HEK293T (cell line): ENCODE results near the gene SLC30A10.

Experiments
- FOXK2 ChIP-seq: fragments of 450-650 bp; IDR thresholded peaks from 2 replicates; pipeline ENCODE4 v1.6.1; 2016; ENCODE audit warnings: mild to moderate bottlenecking
- L3MBTL2 ChIP-seq: fragments of 450-650 bp; conservative IDR thresholded peaks from 2 replicates; pipeline ENCODE4 v1.6.1; 2016; ENCODE audit warnings: mild to moderate bottlenecking
- SP1 ChIP-seq: fragments of 450-650 bp; IDR thresholded peaks from 2 replicates; pipeline ENCODE4 v1.6.1; 2017
- TARDBP ChIP-seq: fragments of 450-650 bp; IDR thresholded peaks from 2 replicates; pipeline ENCODE4 v1.6.1; 2016

DNA sequence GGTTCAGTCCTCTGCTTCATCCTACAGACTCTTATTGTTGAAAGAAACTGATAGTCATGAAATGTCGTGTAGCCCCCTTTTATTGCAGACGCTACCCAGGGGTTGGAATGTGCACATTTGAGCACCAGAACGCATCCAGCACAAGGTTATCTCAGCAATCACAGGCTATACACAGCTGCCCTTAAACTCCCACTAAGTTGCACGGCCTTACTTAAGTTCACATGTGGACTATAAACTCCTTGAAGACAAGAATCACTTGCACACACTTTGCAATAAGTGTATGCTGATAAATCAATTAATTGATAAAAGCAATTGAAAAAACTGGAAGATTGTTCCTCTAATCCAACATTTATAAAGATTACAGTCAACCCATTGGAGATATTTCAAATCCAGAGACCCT lies 18.9 kb downstream of the SLC30A10 start:
- TF ChIP-seq L3MBTL2 = no peak
- no peak for TF ChIP-seq FOXK2
- TF ChIP-seq TARDBP = no peak
- TF ChIP-seq SP1 = no peak
